Measurements from ENCODE around the gene MRPL39. TPM values are rescaled to one million over a fixed set of nuclear protein-coding genes. Genes with fewer than 3 reads are reported as not detected.
A peak's percentile ranks its signal among the peaks of the same experiment; 100 is the strongest.

The MRPL39 gene
- total and polyA plus RNA-seq, 12 donors = 19.4 to 90.7 (median 41.7) TPM

DNA sequence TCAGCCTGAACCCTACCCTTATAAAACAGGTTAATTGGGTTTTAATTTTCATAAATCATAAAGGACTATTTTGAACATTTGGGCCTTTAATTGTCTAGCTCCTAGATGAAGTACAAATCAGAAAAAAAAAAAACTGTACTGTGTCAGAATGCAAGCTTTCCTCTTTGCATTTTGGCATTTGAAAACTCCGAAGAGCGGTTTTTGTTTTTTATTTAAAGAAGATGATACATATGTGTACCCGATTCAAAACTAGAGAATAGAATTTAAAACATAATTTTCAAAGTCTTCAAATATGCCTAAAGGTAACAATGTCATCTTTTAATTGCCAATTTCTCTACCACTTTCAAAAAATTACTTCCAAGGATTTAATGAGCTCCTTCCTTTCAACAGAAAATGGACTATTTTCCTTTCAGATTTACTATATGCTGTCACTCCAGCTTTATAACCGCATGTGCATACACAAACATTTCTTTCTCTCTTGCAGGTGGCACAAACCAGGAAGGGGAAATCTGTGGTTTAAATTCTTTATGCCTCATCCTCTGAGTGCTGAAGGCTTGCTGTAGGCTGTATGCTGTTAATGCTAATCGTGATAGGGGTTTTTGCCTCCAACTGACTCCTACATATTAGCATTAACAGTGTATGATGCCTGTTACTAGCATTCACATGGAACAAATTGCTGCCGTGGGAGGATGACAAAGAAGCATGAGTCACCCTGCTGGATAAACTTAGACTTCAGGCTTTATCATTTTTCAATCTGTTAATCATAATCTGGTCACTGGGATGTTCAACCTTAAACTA is 33.7 kb downstream of the MRPL39 start:
- intact Hi-C loops (cut with DNase I) = no loop called here
- Histone ChIP-seq H3K4me1 (replicated peaks in 1 of 2) (peaks cover 0 to 12% of the 10 kb centered on the region in 2 donors), H3K4me3 (no peak overlapping the region), H3K27me3 (no peaks in the 10 kb centered on the region), H3K36me3 (replicated peaks in 1 of 2) (no peaks in the 10 kb centered on the region), H3K9me3 (replicated peaks in 1 of 3) (no peaks in the 10 kb centered on the region), H3K27ac (no peak overlapping the region)
- peak in 5 of 7 donors; percentile 15 to 36 (median 32) for DNase-seq
- 58 to 60% (median 58%) methylated on average over 6 of the region's 6 CpGs for WGBS, 4 donors
- TF ChIP-seq POLR2A (IDR thresholded peaks at IDR 0.05) = no peak

GRCh38 chr21:25572861-25573310 is 34.4 kb downstream of the MRPL39 start:
- WGBS, 4 donors = 68 to 78% (median 75%) methylated on average over 3 of the region's 3 CpGs
- no peak for DNase-seq
- Histone ChIP-seq H3K4me1 (replicated peaks in 1 of 2) (peaks cover 0 to 12% of the 10 kb centered on the region in 2 donors), H3K36me3 (replicated peaks in 1 of 2) (no peaks in the 10 kb centered on the region), H3K9me3 (replicated peaks in 1 of 3) (no peaks in the 10 kb centered on the region), H3K27me3 (no peaks in the 10 kb centered on the region), H3K27ac (no peak overlapping the region), H3K4me3 (no peak overlapping the region)
- TF ChIP-seq, protein P1, sequence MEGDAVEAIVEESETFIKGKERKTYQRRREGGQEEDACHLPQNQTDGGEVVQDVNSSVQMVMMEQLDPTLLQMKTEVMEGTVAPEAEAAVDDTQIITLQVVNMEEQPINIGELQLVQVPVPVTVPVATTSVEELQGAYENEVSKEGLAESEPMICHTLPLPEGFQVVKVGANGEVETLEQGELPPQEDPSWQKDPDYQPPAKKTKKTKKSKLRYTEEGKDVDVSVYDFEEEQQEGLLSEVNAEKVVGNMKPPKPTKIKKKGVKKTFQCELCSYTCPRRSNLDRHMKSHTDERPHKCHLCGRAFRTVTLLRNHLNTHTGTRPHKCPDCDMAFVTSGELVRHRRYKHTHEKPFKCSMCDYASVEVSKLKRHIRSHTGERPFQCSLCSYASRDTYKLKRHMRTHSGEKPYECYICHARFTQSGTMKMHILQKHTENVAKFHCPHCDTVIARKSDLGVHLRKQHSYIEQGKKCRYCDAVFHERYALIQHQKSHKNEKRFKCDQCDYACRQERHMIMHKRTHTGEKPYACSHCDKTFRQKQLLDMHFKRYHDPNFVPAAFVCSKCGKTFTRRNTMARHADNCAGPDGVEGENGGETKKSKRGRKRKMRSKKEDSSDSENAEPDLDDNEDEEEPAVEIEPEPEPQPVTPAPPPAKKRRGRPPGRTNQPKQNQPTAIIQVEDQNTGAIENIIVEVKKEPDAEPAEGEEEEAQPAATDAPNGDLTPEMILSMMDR (IDR thresholded peaks at IDR 0.05) = no peak
- no peak for TF ChIP-seq POLR2A (IDR thresholded peaks at IDR 0.05)
- intact Hi-C loops (cut with DNase I) = no loop called here

DNA sequence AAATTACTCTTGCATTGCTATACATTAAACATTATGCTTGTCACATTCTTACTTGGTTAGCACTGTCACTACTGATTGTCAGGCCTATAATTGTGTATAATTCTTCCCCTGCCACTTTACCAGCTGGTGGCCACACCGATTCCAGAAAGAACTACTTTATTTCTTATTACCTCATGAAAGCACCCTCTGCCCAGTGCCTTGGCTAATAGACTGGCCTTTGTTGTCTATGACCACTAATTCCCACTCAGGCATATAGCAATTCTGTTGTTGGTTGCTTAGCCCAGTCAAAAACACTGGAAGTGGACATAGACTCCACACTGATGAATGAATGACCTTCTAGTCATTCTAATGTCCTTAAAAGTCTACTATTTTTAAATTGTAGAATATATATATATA is 35.6 kb downstream of the MRPL39 start:
- H3K9me3 ChIP-seq (replicated peaks in 1 of 3) = no peaks in the 10 kb centered on the region
- no peaks in the 10 kb centered on the region for H3K27me3 ChIP-seq
- intact Hi-C loops (cut with DNase I) = no loop called here
- H3K4me1 ChIP-seq (replicated peaks in 1 of 2) = peaks cover 0 to 12% of the 10 kb centered on the region in 2 donors
- TF ChIP-seq, protein P1 (IDR thresholded peaks at IDR 0.05) = no peak
- 92 to 96% (median 93%) methylated on average over 1 of the region's 1 CpG for WGBS, 4 donors
- H3K4me3 ChIP-seq = no peak overlapping the region
- no peak for DNase-seq
- H3K36me3 ChIP-seq (replicated peaks in 1 of 2) = no peaks in the 10 kb centered on the region
- no peak overlapping the region for H3K27ac ChIP-seq

GRCh38 chr21:25569711-25570110 is 37.6 kb downstream of the MRPL39 start:
- intact Hi-C loops (cut with DNase I) = no loop called here
- H3K27ac ChIP-seq = no peak overlapping the region
- no peak for DNase-seq
- no peaks in the 10 kb centered on the region for H3K36me3 ChIP-seq (replicated peaks in 1 of 2)
- H3K4me3 ChIP-seq = no peak overlapping the region
- WGBS, 4 donors = 93 to 96% (median 94%) methylated on average over 4 of the region's 4 CpGs
- H3K9me3 ChIP-seq (replicated peaks in 1 of 3) = no peaks in the 10 kb centered on the region
- no peak for TF ChIP-seq POLR2A (IDR thresholded peaks at IDR 0.05)
- TF ChIP-seq, protein P1 (IDR thresholded peaks at IDR 0.05) = no peak
- peaks cover 0 to 12% of the 10 kb centered on the region in 2 donors for H3K4me1 ChIP-seq (replicated peaks in 1 of 2)
- no peaks in the 10 kb centered on the region for H3K27me3 ChIP-seq

DNA sequence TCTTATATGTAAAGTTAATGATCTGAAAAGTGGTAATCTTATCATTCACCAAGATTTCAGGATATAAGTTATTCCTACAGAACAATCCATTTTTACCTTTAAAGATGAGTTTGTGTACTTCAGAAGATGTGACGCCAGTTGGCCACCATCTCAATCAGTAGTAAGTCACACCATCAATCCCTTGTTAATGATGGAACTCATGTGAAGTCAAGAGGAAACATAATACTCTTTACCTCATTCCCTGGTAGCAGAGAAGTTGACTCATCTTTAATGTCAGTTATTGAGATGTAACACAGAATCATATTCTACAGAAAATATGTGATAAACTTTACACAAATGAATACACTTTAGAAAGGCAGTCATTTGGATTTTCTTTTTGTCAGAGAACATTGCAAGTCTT is 38.2 kb downstream of the MRPL39 start:
- TF ChIP-seq, protein P1 (IDR thresholded peaks at IDR 0.05) = no peak
- no peak for TF ChIP-seq POLR2A (IDR thresholded peaks at IDR 0.05)
- Histone ChIP-seq H3K4me1 (replicated peaks in 1 of 2) (peaks cover 0 to 11% of the 10 kb centered on the region in 2 donors), H3K27me3 (no peaks in the 10 kb centered on the region), H3K4me3 (no peak overlapping the region), H3K36me3 (replicated peaks in 1 of 2) (no peaks in the 10 kb centered on the region), H3K9me3 (replicated peaks in 1 of 3) (no peaks in the 10 kb centered on the region), H3K27ac (no peak overlapping the region)
- WGBS, 4 donors = 93 to 98% (median 97%) methylated on average over 1 of the region's 1 CpG
- intact Hi-C loops (cut with DNase I) = no loop called here
- DNase-seq = no peak
